Endothelial cell of umbilical vein (primary cell): ENCODE measurements around the gene ANKRD33B. TPM values are rescaled to one million over a fixed set of nuclear protein-coding genes. Genes with fewer than 3 reads are reported as not detected.

Source experiments
- BruUV-seq: library from RNA; stranded (reverse); fragments of 400-500 nt; replicated peaks from 2 replicates; lab custom pipeline; 2021; lab: Mats Ljungman, UMichigan
- CTCF ChIA-PET: fragments of 300-600, 350-600 bp; sonication (Branson Sonifier 250); formaldehyde crosslinking; loops from one replicate; lab custom pipeline; 2021; ENCODE audit warnings: antibody characterized with exemption, inconsistent platforms; lab: Charles Lee
- POLR2A ChIA-PET: fragments of 300-600, 350-600 bp; sonication (Branson Sonifier 250); formaldehyde crosslinking; loops from one replicate; lab custom pipeline; 2021; ENCODE audit warnings: antibody characterized with exemption, inconsistent platforms; lab: Charles Lee
- DNase-seq: peaks from one replicate; pipeline ENCODE4 v3.0.0-alpha.2; 2011; ENCODE audit warnings: low read depth, low spot score
- FAIRE-seq: peaks from 2 replicates; lab custom pipeline; 2011; peaks lifted over from hg19 to GRCh38; lab: Jason Lieb, UNC
- H2AFZ ChIP-seq: 2 replicates; pipeline ENCODE4 v1.6.0; 2012; ENCODE audit warnings: low read depth, low read length, control low read depth, inconsistent platforms
- H3K27ac ChIP-seq: 2 replicates; pipeline ENCODE4 v1.5.1; 2011; ENCODE audit warnings: low read depth, mild to moderate bottlenecking, control low read depth, low read length, moderate library complexity; ENCODE audit not compliant: insufficient read depth
- H3K27me3 ChIP-seq, 2 experiments: 2 replicates each; pipeline versions ENCODE4 v1.6.0 to v1.6.1; 2011; ENCODE audit warnings: low read length in 2 of 2, mixed read lengths in 1 of 2; ENCODE audit not compliant: control insufficient read depth in 2 of 2, insufficient read depth in 2 of 2
- H3K36me3 ChIP-seq, 2 experiments: 2 replicates in 1 of 2; 3 replicates in 1 of 2; pipeline ENCODE4 v1.5.1; 2011; ENCODE audit warnings: low read length in 2 of 2, mild to moderate bottlenecking in 1 of 2, moderate library complexity in 1 of 2; ENCODE audit not compliant: control insufficient read depth in 2 of 2, insufficient read depth in 2 of 2; ENCODE audit errors: extremely low read depth in 1 of 2
- H3K4me1 ChIP-seq: 3 replicates; pipeline ENCODE4 v1.5.1; 2011; ENCODE audit warnings: mild to moderate bottlenecking, low read length; ENCODE audit not compliant: control insufficient read depth, insufficient read depth; ENCODE audit errors: extremely low read depth
- H3K4me2 ChIP-seq: 2 replicates; pipeline ENCODE4 v1.6.1; 2011; ENCODE audit warnings: low read length, control low read depth, mixed read lengths; ENCODE audit not compliant: insufficient read depth
- H3K4me3 ChIP-seq, 3 experiments: fragments of 200-600 bp in 1 of 3; sonication (generic), shearing (Covaris generic) in 1 of 3; replicated peaks in 1 of 3; 2 replicates each; pipeline ENCODE4 v1.5.1; 2011 to 2016; ENCODE audit warnings: control low read depth in 3 of 3, low read length in 3 of 3, mild to moderate bottlenecking in 2 of 3, inconsistent platforms in 1 of 3, low read depth in 1 of 3, moderate library complexity in 1 of 3; ENCODE audit not compliant: insufficient read depth in 1 of 3
- H3K79me2 ChIP-seq: 2 replicates; pipeline ENCODE4 v1.6.0; 2012; ENCODE audit warnings: low read length, inconsistent platforms; ENCODE audit not compliant: control insufficient read depth, insufficient read depth
- H3K9ac ChIP-seq: replicated peaks from 2 replicates; pipeline ENCODE3; 2011; ENCODE audit warnings: low read length, control low read depth; ENCODE audit not compliant: insufficient read depth; ENCODE audit errors: extremely low read depth
- H3K9me1 ChIP-seq: replicated peaks from 3 replicates; pipeline ENCODE4 v1.6.0; 2011; ENCODE audit warnings: mild to moderate bottlenecking, low read length; ENCODE audit not compliant: control insufficient read depth, insufficient read depth; ENCODE audit errors: extremely low read depth
- H3K9me3 ChIP-seq: replicated peaks from 2 replicates; pipeline ENCODE4 v1.5.1; 2012; ENCODE audit warnings: low read length, inconsistent platforms; ENCODE audit not compliant: control insufficient read depth, insufficient read depth
- H4K20me1 ChIP-seq: replicated peaks from 2 replicates; pipeline ENCODE3; 2011; ENCODE audit warnings: mild to moderate bottlenecking, low read length; ENCODE audit not compliant: control insufficient read depth, insufficient read depth; ENCODE audit errors: extremely low read depth
- CTCF ChIP-seq, 2 donors: IDR thresholded peaks; 1 replicate in 1 of 2; 2 replicates in 1 of 2; pipeline ENCODE4 v1.5.1; 2011; ENCODE audit warnings: low read length in 2 of 2, mild to moderate bottlenecking in 2 of 2, moderate library complexity in 2 of 2, control low read depth in 1 of 2, inconsistent platforms in 1 of 2, low read depth in 1 of 2; ENCODE audit not compliant: insufficient read depth in 1 of 2; ENCODE audit errors: extremely low read depth in 1 of 2
- EZH2 ChIP-seq: IDR thresholded peaks from 2 replicates; pipeline ENCODE4 v1.6.1; 2012; ENCODE audit warnings: borderline replicate concordance, low read depth, mild to moderate bottlenecking, moderate library complexity, low read length, inconsistent platforms; ENCODE audit not compliant: severe bottlenecking
- JUN ChIP-seq: IDR thresholded peaks from 2 replicates; pipeline ENCODE4 v1.6.1; 2011; ENCODE audit warnings: borderline replicate concordance, low read depth; ENCODE audit not compliant: insufficient read length, insufficient read depth
- MAX ChIP-seq: IDR thresholded peaks from 2 replicates; pipeline ENCODE4 v1.6.1; 2011; ENCODE audit not compliant: insufficient read depth, insufficient read length
- dilution Hi-C: fragments of 300-500 bp; cut with MboI; formaldehyde crosslinking; loops from one replicate; pipeline ENCODE4 v1.15.0; 2019; ENCODE audit warnings: low sequenced_read_pairs; ENCODE audit not compliant: extremely low pct_ligation_motif_present
- intact Hi-C: fragments of 100-400 bp; cut with micrococcal nuclease; formaldehyde crosslinking; loops from one replicate; pipeline ENCODE4 v1.10.0; 2022
- polyA plus RNA-seq, 4 experiments: library from polyadenylated mRNA; depleted of rRNA in 3 of 4; stranded (reverse) in 3 of 4; unstranded in 1 of 4; fragments of >200 nt; gene quantifications; 2 replicates each; pipeline versions ENCODE4 v1.2.1 to v1.2.3, GENCODE V29; 2011 to 2012; ENCODE audit warnings: missing spikeins in 1 of 4
- total RNA-seq: library from RNA; stranded (reverse); gene quantifications from 2 replicates; pipeline ENCODE4 v1.2.3, GENCODE V29; 2021

The ANKRD33B gene
- total and polyA plus RNA-seq, 2 donors (not counting 3 experiments of a cell fraction or from before 2014, with no cell fraction given): 2.4 to 5.4 TPM

GRCh38 chr5:10626473-10627013, 62.7 kb downstream of the ANKRD33B start:
- no peak overlapping the region for H3K9ac ChIP-seq
- FAIRE-seq: no peak
- H3K4me1 ChIP-seq: peaks cover 10% of the 10 kb centered on the region
- dilution Hi-C loops (loop anchor here (10.0 kb wide), 1 partner anchor 172 kb away; no protein-coding TSS in a partner anchor), intact Hi-C loops (loop anchor here (1.0 to 2.0 kb wide), 3 partner anchors 25 to 274 kb away; partner anchors contain the start of gene MARCHF6)
- no peaks in the 10 kb centered on the region for H3K9me1 ChIP-seq
- no peaks in the 10 kb centered on the region for H3K9me3 ChIP-seq
- BruUV-seq: no TSS peak
- no peak for DNase-seq
- H3K27me3 ChIP-seq: no peaks in the 10 kb centered on the region
- TF ChIP-seq EZH2 (no peak), JUN (no peak), MAX (no peak), CTCF (IDR thresholded peaks at IDR 0.05; ENCODE audit: extremely low read depth in 1 of 2, insufficient read depth in 1 of 2, low read depth in 1 of 2, low read length in 2 of 2) (no peak)
- H3K4me2 ChIP-seq: no peak overlapping the region
- H3K79me2 ChIP-seq: no peaks in the 10 kb centered on the region
- H2AFZ ChIP-seq: no peak overlapping the region
- no peak overlapping the region for H3K27ac ChIP-seq
- ChIA-PET POLR2A (no interaction called here), CTCF (interaction anchor here (1.0 to 5.9 kb wide), 19 partner anchors 19 to 343 kb away, joined by 3 to 283 read pairs (median 13); partner anchors contain the start of gene ANKRD33B)
- H4K20me1 ChIP-seq: no peaks in the 10 kb centered on the region
- no peaks in the 10 kb centered on the region for H3K36me3 ChIP-seq
- H3K4me3 ChIP-seq: no peak overlapping the region
